ENCODE measurements around the gene FLACC1.

The FLACC1 gene

GRCh38 chr2:201361078-201361733 is 4.1 kb upstream of the FLACC1 start:
- Mint-ChIP-seq H3K27ac (no peak overlapping the region), H3K9me3 (peaks cover 31% of the 10 kb centered on the region), H3K4me3 (no peak overlapping the region), H3K36me3 (ENCODE audit: low read depth) (peaks cover 26% of the 10 kb centered on the region), H3K4me1 (peaks cover 15% of the 10 kb centered on the region), H3K27me3 (ENCODE audit: low read depth, poor library complexity) (no peaks in the 10 kb centered on the region)
- TF ChIP-seq CTCF (IDR thresholded peaks at IDR 0.05): no peak
- DNase-seq: no peak

GRCh38 chr2:201360256-201360655 is 3.1 kb upstream of the FLACC1 start:
- no peak overlapping the region for H3K27ac Mint-ChIP-seq
- no peaks in the 10 kb centered on the region for H3K27me3 Mint-ChIP-seq (ENCODE audit: low read depth, poor library complexity)
- H3K4me3 Mint-ChIP-seq: no peak overlapping the region
- peaks cover 26% of the 10 kb centered on the region for H3K36me3 Mint-ChIP-seq (ENCODE audit: low read depth)
- peaks cover 23% of the 10 kb centered on the region for H3K9me3 Mint-ChIP-seq
- peaks cover 15% of the 10 kb centered on the region for H3K4me1 Mint-ChIP-seq
- no peak for DNase-seq
- TF ChIP-seq CTCF (IDR thresholded peaks at IDR 0.05): no peak

DNA sequence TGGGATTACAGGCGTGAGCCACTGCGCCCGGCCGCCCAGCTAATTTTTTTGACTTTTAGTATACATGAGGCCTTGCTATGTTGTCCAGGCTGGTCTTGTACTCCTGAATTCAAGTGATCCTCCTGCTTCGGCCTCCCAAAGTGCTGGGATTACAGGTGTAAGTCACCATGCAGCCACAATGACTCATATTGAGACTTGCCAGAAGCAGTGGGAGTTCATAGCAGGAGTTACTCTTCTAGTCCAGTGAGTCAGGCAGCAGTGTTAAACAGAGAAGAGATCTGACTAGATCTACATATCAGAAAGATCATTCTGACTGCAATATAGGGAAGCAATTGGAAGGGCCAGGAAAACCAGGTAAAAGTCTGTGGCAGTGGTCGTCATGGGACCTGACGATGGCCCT is 1.5 kb upstream of the FLACC1 start:
- no peak overlapping the region for H3K4me3 Mint-ChIP-seq

DNA sequence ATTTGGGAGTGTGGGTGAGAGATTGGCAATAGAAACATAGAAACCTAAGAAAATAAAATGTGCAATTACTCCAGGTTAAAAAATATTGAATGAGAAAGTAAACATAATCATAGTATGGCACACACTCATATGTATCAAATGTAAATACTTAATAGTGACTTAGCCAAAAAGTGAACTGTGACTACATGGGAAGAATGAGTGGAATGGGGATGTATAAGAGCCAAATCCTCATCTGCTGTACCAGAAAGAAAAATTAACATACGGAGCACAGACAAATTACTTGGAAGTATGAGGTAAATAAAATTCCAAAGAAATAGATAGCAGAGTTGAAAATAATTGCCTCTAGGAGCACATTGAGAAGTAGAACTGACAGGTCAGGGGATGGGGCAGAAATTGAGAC is 4.0 kb downstream of the FLACC1 start:
- Mint-ChIP-seq H3K4me1 (peaks cover 15% of the 10 kb centered on the region), H3K27me3 (ENCODE audit: low read depth, poor library complexity) (peaks cover 4% of the 10 kb centered on the region), H3K36me3 (ENCODE audit: low read depth) (no peaks in the 10 kb centered on the region), H3K4me3 (no peak overlapping the region), H3K9me3 (no peaks in the 10 kb centered on the region), H3K27ac (no peak overlapping the region)
- DNase-seq: no peak
- no peak for TF ChIP-seq CTCF (IDR thresholded peaks at IDR 0.05)

More for the DNA sequence above, 1.5 kb upstream of the FLACC1 start:
- no peak for TF ChIP-seq CTCF (IDR thresholded peaks at IDR 0.05)
- DNase-seq: no peak
- H3K27me3 Mint-ChIP-seq (ENCODE audit: low read depth, poor library complexity): no peaks in the 10 kb centered on the region
- H3K9me3 Mint-ChIP-seq: peaks cover 11% of the 10 kb centered on the region
- peaks cover 15% of the 10 kb centered on the region for H3K4me1 Mint-ChIP-seq
- no peak overlapping the region for H3K27ac Mint-ChIP-seq
- H3K36me3 Mint-ChIP-seq (ENCODE audit: low read depth): peaks cover 17% of the 10 kb centered on the region

DNA sequence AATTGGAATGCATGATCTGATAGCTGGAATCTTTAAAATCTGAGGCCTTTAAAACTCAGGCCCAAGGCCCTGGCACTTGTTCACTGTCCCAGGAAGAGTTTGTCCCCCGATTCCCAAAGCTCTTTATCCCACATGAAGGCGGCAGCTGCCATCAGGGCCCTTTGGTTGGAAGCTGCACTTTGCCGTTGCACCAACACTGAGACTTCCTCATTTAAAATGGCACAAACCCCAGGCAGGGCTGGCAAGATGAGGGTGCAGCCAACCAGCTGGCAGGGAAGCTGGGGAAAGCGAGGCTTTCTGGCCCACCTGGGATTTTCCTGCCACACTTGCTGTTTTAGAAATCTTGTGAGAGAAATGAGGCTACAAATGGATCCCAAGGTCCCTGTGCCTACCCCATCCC is 6.3 kb downstream of the FLACC1 start:
- H3K4me1 Mint-ChIP-seq: peaks cover 6% of the 10 kb centered on the region
- no peak overlapping the region for H3K27ac Mint-ChIP-seq
- DNase-seq: no peak
- no peaks in the 10 kb centered on the region for H3K9me3 Mint-ChIP-seq
- H3K36me3 Mint-ChIP-seq (ENCODE audit: low read depth): no peaks in the 10 kb centered on the region
- no peak overlapping the region for H3K4me3 Mint-ChIP-seq
- no peak for TF ChIP-seq CTCF (IDR thresholded peaks at IDR 0.05)
- peaks cover 4% of the 10 kb centered on the region for H3K27me3 Mint-ChIP-seq (ENCODE audit: low read depth, poor library complexity)

GRCh38 chr2:201349601-201350000 is 7.5 kb downstream of the FLACC1 start:
- H3K27ac Mint-ChIP-seq: no peak overlapping the region
- peaks cover 4% of the 10 kb centered on the region for H3K27me3 Mint-ChIP-seq (ENCODE audit: low read depth, poor library complexity)
- no peak overlapping the region for H3K4me3 Mint-ChIP-seq
- no peaks in the 10 kb centered on the region for H3K9me3 Mint-ChIP-seq
- no peaks in the 10 kb centered on the region for H3K36me3 Mint-ChIP-seq (ENCODE audit: low read depth)
- DNase-seq: no peak
- H3K4me1 Mint-ChIP-seq: peaks cover 8% of the 10 kb centered on the region
- TF ChIP-seq CTCF (IDR thresholded peaks at IDR 0.05): no peak
